HEK293 (cell line): ENCODE data around the gene QARS1.

Experiments
- CTCF ChIA-PET: fragments of 350-600 bp; formaldehyde crosslinking; extraction: SDS; loops from one replicate; lab custom pipeline; 2021; ENCODE audit warnings: antibody characterized with exemption; lab: Yijun Ruan, JAX
- POLR2A ChIA-PET: fragments of 300-600 bp; formaldehyde crosslinking; extraction: SDS; loops from one replicate; lab custom pipeline; 2020; ENCODE audit warnings: antibody characterized with exemption, inconsistent platforms; lab: Yijun Ruan, JAX
- H3K27ac ChIP-seq: fragments of 200-500 bp; sonication (Bioruptor generic); 2 replicates; pipeline ENCODE4 v1.5.1; 2014; ENCODE audit warnings: low read depth, low read length, control low read depth, inconsistent platforms; ENCODE audit errors: extremely low read depth
- H3K36me3 ChIP-seq, 2 experiments: fragments of 200-500 bp in 1 of 2; sonication (Bioruptor generic) in 1 of 2; 1 replicate in 1 of 2; 2 replicates in 1 of 2; pipeline ENCODE4 v1.5.1; 2014 to 2017; ENCODE audit warnings: inconsistent platforms in 2 of 2, low read length in 2 of 2; ENCODE audit not compliant: control insufficient read depth in 2 of 2, insufficient read depth in 1 of 2
- H3K4me1 ChIP-seq: fragments of 200-500 bp; sonication (Bioruptor generic); 2 replicates; pipeline ENCODE4 v1.5.1; 2014; ENCODE audit warnings: mild to moderate bottlenecking, low read length, inconsistent platforms; ENCODE audit not compliant: control insufficient read depth, insufficient read depth
- H3K4me3 ChIP-seq: 2 replicates; pipeline ENCODE4 v1.5.1; 2011; ENCODE audit warnings: low read depth, mild to moderate bottlenecking, control low read depth, low read length, moderate library complexity
- H3K9me3 ChIP-seq: fragments of 200-500 bp; sonication (Bioruptor generic); 2 replicates; pipeline ENCODE4 v1.5.1; 2014; ENCODE audit warnings: low read depth, low read length, inconsistent platforms; ENCODE audit not compliant: control insufficient read depth, insufficient read depth
- KLF1 ChIP-seq: fragments of 450-650 bp; formaldehyde crosslinking; IDR thresholded peaks from 2 replicates; pipeline ENCODE4 v1.5.1; 2016; ENCODE audit warnings: missing biosample characterization, missing genetic modification characterization
- OSR2 ChIP-seq: fragments of 450-650 bp; formaldehyde crosslinking; IDR thresholded peaks from 2 replicates; pipeline ENCODE4 v1.5.1; 2016; ENCODE audit warnings: missing biosample characterization, missing genetic modification characterization
- SP3 ChIP-seq: fragments of 450-650 bp; formaldehyde crosslinking; IDR thresholded peaks from 2 replicates; pipeline ENCODE4 v1.5.1; 2016; ENCODE audit warnings: missing biosample characterization, missing genetic modification characterization
- TCF7L2 ChIP-seq: IDR thresholded peaks from 2 replicates; pipeline ENCODE4 v1.6.1; 2011; ENCODE audit warnings: low read depth, mild to moderate bottlenecking, inconsistent platforms, low read length, moderate library complexity, borderline replicate concordance
- ZEB2 ChIP-seq: fragments of 450-650 bp; formaldehyde crosslinking; IDR thresholded peaks from 2 replicates; pipeline ENCODE4 v1.5.1; 2016; ENCODE audit warnings: missing biosample characterization, missing genetic modification characterization
- ZFP69B ChIP-seq: fragments of 450-650 bp; formaldehyde crosslinking; IDR thresholded peaks from 2 replicates; pipeline ENCODE4 v1.5.1; 2016; ENCODE audit warnings: missing biosample characterization, missing genetic modification characterization
- ZNF133 ChIP-seq: fragments of 450-650 bp; formaldehyde crosslinking; IDR thresholded peaks from 2 replicates; pipeline ENCODE4 v1.5.1; 2016; ENCODE audit warnings: missing biosample characterization, missing genetic modification characterization
- ZNF274 ChIP-seq, 2 experiments: fragments of 200-500 bp in 1 of 2; fragments of 450-650 bp in 1 of 2; sonication (Bioruptor generic) in 1 of 2; formaldehyde crosslinking in 1 of 2; IDR thresholded peaks; 2 replicates each; pipeline versions ENCODE4 v1.5.1 to v1.6.1; 2014 to 2016; ENCODE audit warnings: borderline replicate concordance in 1 of 2, inconsistent platforms in 1 of 2, low read length in 1 of 2, missing biosample characterization in 1 of 2, missing genetic modification characterization in 1 of 2
- ZNF302 ChIP-seq: fragments of 450-650 bp; formaldehyde crosslinking; IDR thresholded peaks from 2 replicates; pipeline ENCODE4 v1.5.1; 2016; ENCODE audit warnings: missing biosample characterization, missing genetic modification characterization, low read depth
- ZNF311 ChIP-seq: fragments of 450-650 bp; formaldehyde crosslinking; IDR thresholded peaks from 2 replicates; pipeline ENCODE4 v1.5.1; 2017; ENCODE audit warnings: missing biosample characterization, missing genetic modification characterization, borderline replicate concordance
- ZNF335 ChIP-seq: fragments of 450-650 bp; formaldehyde crosslinking; conservative IDR thresholded peaks from 2 replicates; pipeline ENCODE4 v1.5.1; 2016; ENCODE audit warnings: missing biosample characterization, missing genetic modification characterization
- ZNF350 ChIP-seq: fragments of 450-650 bp; formaldehyde crosslinking; IDR thresholded peaks from 2 replicates; pipeline ENCODE4 v1.5.0; 2017; ENCODE audit warnings: missing biosample characterization, mild to moderate bottlenecking, missing genetic modification characterization
- ZNF394 ChIP-seq: fragments of 450-650 bp; formaldehyde crosslinking; IDR thresholded peaks from 2 replicates; pipeline ENCODE4 v1.5.1; 2016; ENCODE audit warnings: missing biosample characterization, missing genetic modification characterization, mild to moderate bottlenecking, moderate library complexity, borderline replicate concordance
- ZNF514 ChIP-seq: fragments of 450-650 bp; formaldehyde crosslinking; IDR thresholded peaks from 2 replicates; pipeline ENCODE4 v1.5.1; 2016; ENCODE audit warnings: missing biosample characterization, missing genetic modification characterization
- ZNF521 ChIP-seq: fragments of 450-650 bp; formaldehyde crosslinking; IDR thresholded peaks from 2 replicates; pipeline ENCODE4 v1.5.1; 2017; ENCODE audit warnings: missing biosample characterization, mild to moderate bottlenecking, missing genetic modification characterization
- ZNF544 ChIP-seq: fragments of 450-650 bp; formaldehyde crosslinking; IDR thresholded peaks from 2 replicates; pipeline ENCODE4 v1.5.0; 2017; ENCODE audit warnings: missing biosample characterization, missing genetic modification characterization
- ZNF558 ChIP-seq: fragments of 450-650 bp; formaldehyde crosslinking; IDR thresholded peaks from 2 replicates; pipeline ENCODE4 v1.5.1; 2016; ENCODE audit warnings: missing biosample characterization, missing genetic modification characterization
- ZNF654 ChIP-seq: fragments of 450-650 bp; formaldehyde crosslinking; IDR thresholded peaks from 2 replicates; pipeline ENCODE4 v1.5.1; 2016; ENCODE audit warnings: low read depth, missing biosample characterization, missing genetic modification characterization
- ZNF768 ChIP-seq: fragments of 450-650 bp; formaldehyde crosslinking; IDR thresholded peaks from 2 replicates; pipeline ENCODE4 v1.5.1; 2018; ENCODE audit warnings: missing biosample characterization, mild to moderate bottlenecking, missing genetic modification characterization
- TF ChIP-seq, protein P1 (sequence below): fragments of 450-650 bp; formaldehyde crosslinking; IDR thresholded peaks from 2 replicates; pipeline ENCODE4 v1.5.1; 2017; ENCODE audit warnings: missing biosample characterization, mild to moderate bottlenecking, missing genetic modification characterization, moderate library complexity
- TF ChIP-seq, protein P2 (sequence below): fragments of 450-650 bp; formaldehyde crosslinking; IDR thresholded peaks from 2 replicates; pipeline ENCODE4 v1.5.1; 2017; ENCODE audit warnings: missing biosample characterization, missing genetic modification characterization
- TF ChIP-seq, protein P3 (sequence below): fragments of 450-650 bp; formaldehyde crosslinking; IDR thresholded peaks from 2 replicates; pipeline ENCODE4 v1.5.1; 2016; ENCODE audit warnings: missing biosample characterization, missing genetic modification characterization, low read depth

QARS1 gene

DNA sequence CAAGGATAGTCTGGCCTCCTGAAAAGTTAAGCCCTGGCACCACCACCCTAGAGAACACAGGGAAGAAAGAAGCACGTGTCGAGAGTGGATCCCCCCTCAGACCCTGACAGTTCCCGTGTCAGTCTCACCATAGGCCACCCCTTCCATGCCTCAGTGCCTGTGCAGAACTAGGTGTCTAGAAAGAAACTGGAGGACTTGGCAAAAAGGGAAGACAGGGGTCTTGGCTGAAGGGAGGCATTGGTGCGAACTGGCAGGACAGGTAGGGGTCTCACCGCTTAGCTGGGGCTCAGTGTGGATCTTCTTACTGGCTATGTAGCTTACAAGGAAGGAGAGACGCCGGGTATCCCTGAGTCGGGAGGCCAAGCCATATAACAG is 518 bp downstream of the QARS1 start:
- peak overlapping the region; percentile 97 for H3K4me3 ChIP-seq
- H3K4me1 ChIP-seq: no peaks in the 10 kb centered on the region
- ChIA-PET CTCF (interaction anchor here (0.9 kb wide), 2 partner anchors 9 to 10 kb away, joined by 4 read pairs; partner anchors contain the start of gene QRICH1), POLR2A (interaction anchor here (1.0 to 5.8 kb wide), 4 partner anchors 10 to 97 kb away, joined by 3 to 35 read pairs (median 14); partner anchors contain the start of genes IMPDH2, QRICH1, USP19 and WDR6)
- TF ChIP-seq KLF1 (tag by site-specific recombination) (no peak), ZFP69B (tag by site-specific recombination) (no peak), ZNF335 (tag by site-specific recombination) (no peak; the same call in 1 of the 2 replicates), ZNF133 (tag by site-specific recombination) (no peak), ZNF654 (tag by site-specific recombination) (no peak), ZNF394 (no peak), ZNF521 (tag by site-specific recombination) (no peak), ZNF544 (tag by site-specific recombination) (no peak), ZNF302 (tag by site-specific recombination) (no peak), ZNF350 (no peak), ZNF311 (tag by site-specific recombination) (no peak), SP3 (tag by site-specific recombination) (no peak)
- TF ChIP-seq, protein P1, sequence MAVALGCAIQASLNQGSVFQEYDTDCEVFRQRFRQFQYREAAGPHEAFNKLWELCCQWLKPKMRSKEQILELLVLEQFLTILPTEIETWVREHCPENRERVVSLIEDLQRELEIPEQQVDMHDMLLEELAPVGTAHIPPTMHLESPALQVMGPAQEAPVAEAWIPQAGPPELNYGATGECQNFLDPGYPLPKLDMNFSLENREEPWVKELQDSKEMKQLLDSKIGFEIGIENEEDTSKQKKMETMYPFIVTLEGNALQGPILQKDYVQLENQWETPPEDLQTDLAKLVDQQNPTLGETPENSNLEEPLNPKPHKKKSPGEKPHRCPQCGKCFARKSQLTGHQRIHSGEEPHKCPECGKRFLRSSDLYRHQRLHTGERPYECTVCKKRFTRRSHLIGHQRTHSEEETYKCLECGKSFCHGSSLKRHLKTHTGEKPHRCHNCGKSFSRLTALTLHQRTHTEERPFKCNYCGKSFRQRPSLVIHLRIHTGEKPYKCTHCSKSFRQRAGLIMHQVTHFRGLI (tag by site-specific recombination): no peak
- TF ChIP-seq, protein P2, sequence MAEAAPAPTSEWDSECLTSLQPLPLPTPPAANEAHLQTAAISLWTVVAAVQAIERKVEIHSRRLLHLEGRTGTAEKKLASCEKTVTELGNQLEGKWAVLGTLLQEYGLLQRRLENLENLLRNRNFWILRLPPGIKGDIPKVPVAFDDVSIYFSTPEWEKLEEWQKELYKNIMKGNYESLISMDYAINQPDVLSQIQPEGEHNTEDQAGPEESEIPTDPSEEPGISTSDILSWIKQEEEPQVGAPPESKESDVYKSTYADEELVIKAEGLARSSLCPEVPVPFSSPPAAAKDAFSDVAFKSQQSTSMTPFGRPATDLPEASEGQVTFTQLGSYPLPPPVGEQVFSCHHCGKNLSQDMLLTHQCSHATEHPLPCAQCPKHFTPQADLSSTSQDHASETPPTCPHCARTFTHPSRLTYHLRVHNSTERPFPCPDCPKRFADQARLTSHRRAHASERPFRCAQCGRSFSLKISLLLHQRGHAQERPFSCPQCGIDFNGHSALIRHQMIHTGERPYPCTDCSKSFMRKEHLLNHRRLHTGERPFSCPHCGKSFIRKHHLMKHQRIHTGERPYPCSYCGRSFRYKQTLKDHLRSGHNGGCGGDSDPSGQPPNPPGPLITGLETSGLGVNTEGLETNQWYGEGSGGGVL (tag by site-specific recombination): no peak
- TF ChIP-seq, protein P3, sequence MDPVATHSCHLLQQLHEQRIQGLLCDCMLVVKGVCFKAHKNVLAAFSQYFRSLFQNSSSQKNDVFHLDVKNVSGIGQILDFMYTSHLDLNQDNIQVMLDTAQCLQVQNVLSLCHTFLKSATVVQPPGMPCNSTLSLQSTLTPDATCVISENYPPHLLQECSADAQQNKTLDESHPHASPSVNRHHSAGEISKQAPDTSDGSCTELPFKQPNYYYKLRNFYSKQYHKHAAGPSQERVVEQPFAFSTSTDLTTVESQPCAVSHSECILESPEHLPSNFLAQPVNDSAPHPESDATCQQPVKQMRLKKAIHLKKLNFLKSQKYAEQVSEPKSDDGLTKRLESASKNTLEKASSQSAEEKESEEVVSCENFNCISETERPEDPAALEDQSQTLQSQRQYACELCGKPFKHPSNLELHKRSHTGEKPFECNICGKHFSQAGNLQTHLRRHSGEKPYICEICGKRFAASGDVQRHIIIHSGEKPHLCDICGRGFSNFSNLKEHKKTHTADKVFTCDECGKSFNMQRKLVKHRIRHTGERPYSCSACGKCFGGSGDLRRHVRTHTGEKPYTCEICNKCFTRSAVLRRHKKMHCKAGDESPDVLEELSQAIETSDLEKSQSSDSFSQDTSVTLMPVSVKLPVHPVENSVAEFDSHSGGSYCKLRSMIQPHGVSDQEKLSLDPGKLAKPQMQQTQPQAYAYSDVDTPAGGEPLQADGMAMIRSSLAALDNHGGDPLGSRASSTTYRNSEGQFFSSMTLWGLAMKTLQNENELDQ: no peak
- H3K9me3 ChIP-seq: no peaks in the 10 kb centered on the region
- peak overlapping the region; percentile 70 for H3K27ac ChIP-seq
- H3K36me3 ChIP-seq: peaks cover 7 to 72% of the 10 kb centered on the region in 2 experiments; a peak in 2 of 3 replicates

DNA sequence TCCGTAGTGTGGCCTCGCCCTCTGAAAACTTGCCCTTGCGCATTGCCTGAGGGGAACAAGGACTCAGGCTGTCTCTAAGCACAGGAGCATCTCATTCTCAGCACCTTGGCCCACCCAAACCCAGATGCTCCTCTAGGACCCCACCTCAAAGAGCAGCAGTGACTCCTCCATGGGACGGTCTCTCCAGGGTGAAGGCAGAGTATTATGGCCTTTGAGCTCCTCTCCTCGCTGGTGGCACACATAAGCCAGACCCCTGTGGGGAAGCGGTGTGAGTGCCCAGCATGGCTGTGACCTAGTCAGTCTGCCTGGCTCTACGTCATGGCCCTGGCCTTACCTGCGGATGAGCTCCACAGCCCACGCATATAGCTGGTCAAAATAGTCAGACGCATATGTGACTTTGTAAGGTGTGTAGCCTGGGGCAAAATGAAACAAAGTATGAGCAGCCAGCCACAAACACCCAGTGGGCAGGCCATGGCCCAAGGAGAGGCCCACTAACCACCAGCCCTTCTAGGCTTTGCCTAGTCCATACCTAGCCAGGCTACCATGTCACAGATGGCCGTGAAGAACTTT is 4.4 kb downstream of the QARS1 start:
- POLR2A ChIA-PET: interaction anchor here (1.2 kb wide), 1 partner anchor 93 kb away, joined by 3 read pairs; the partner anchor contains the start of gene WDR6

More for the DNA sequence above, 4.4 kb downstream of the QARS1 start:
- CTCF ChIA-PET: no interaction called here
- H3K4me1 ChIP-seq: no peaks in the 10 kb centered on the region
- no peaks in the 10 kb centered on the region for H3K9me3 ChIP-seq
- H3K4me3 ChIP-seq: no peak overlapping the region
- H3K36me3 ChIP-seq: peaks cover 14 to 75% of the 10 kb centered on the region in 2 experiments; a peak in 2 of 3 replicates
- TF ChIP-seq ZNF514 (tag by site-specific recombination): no peak
- TF ChIP-seq ZEB2 (tag by site-specific recombination): no peak
- TF ChIP-seq OSR2: no peak
- TF ChIP-seq TCF7L2: no peak
- TF ChIP-seq ZNF274 (IDR thresholded peaks at IDR 0.05; ENCODE audit: low read length): no peak
- no peak for TF ChIP-seq ZNF274 (tag by site-specific recombination; IDR thresholded peaks at IDR 0.05; ENCODE audit: borderline replicate concordance)
- no peak for TF ChIP-seq ZNF768 (tag by site-specific recombination)
- no peak for TF ChIP-seq ZNF558 (tag by site-specific recombination)
- H3K27ac ChIP-seq: no peak overlapping the region
